ENCODE data around the gene KRT6A.

The KRT6A gene

DNA sequence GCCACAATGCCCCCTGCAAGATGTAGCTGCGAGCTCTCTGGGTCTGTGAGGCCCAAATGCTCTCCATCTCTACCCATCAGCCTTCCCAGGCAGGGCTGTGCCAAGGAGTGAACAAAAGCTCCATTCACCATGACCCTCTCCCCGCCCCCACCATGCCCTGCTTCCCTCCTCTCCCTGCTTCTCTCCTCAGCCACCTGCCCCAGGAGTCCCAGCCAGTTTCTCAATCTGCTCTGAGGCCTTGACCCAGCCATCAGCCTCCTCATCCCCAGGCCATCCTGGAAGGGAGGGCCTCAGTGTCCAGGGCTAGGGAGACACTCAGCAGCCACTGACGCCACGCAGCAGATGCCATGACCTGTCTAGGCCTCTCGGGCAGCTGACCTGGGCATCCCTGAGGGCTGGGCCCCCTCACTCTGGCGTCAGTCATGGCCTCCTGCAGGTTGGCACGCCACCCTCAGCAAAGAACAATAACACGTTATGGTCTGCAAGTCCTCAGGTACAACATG, 35.6 kb upstream of the KRT6A start:
- H3K36me3 ChIP-seq (ENCODE audit: control insufficient read depth, low read length): no peaks in the 10 kb centered on the region
- no peaks in the 10 kb centered on the region for H3K27me3 ChIP-seq (ENCODE audit: control insufficient read depth, low read length)
- H3K27ac ChIP-seq (ENCODE audit: low read depth, low read length): no peak overlapping the region
- H3K9me3 ChIP-seq (ENCODE audit: control insufficient read depth, insufficient read depth, low read length): no peaks in the 10 kb centered on the region
- no peaks in the 10 kb centered on the region for H4K20me1 ChIP-seq (ENCODE audit: control insufficient read depth, insufficient read depth, low read depth, low read length)
- no peak overlapping the region for H3K4me2 ChIP-seq (ENCODE audit: low read length)
- no peaks in the 10 kb centered on the region for H3F3A ChIP-seq (ENCODE audit: control insufficient read depth, insufficient read depth)
- H3K4me1 ChIP-seq (ENCODE audit: control insufficient read depth, low read length): no peaks in the 10 kb centered on the region
- no peaks in the 10 kb centered on the region for H3K9me2 ChIP-seq (replicated peaks; ENCODE audit: control insufficient read depth, low read length)
- no peaks in the 10 kb centered on the region for H3K79me2 ChIP-seq (ENCODE audit: control insufficient read depth, low read length)
- H3K4me3 ChIP-seq (ENCODE audit: low read length): no peak overlapping the region
- TF ChIP-seq, protein P1, sequence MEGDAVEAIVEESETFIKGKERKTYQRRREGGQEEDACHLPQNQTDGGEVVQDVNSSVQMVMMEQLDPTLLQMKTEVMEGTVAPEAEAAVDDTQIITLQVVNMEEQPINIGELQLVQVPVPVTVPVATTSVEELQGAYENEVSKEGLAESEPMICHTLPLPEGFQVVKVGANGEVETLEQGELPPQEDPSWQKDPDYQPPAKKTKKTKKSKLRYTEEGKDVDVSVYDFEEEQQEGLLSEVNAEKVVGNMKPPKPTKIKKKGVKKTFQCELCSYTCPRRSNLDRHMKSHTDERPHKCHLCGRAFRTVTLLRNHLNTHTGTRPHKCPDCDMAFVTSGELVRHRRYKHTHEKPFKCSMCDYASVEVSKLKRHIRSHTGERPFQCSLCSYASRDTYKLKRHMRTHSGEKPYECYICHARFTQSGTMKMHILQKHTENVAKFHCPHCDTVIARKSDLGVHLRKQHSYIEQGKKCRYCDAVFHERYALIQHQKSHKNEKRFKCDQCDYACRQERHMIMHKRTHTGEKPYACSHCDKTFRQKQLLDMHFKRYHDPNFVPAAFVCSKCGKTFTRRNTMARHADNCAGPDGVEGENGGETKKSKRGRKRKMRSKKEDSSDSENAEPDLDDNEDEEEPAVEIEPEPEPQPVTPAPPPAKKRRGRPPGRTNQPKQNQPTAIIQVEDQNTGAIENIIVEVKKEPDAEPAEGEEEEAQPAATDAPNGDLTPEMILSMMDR (IDR thresholded peaks at IDR 0.05; ENCODE audit: low read depth, low read length, poor library complexity, severe bottlenecking): no peak
- TF ChIP-seq EZH2phosphoT487 (IDR thresholded peaks at IDR 0.05; ENCODE audit: borderline replicate concordance, low read length): no peak

- Histone ChIP-seq H3K4me3 (ENCODE audit: low read length) (no peak overlapping the region), H3K9me3 (ENCODE audit: control insufficient read depth, insufficient read depth, low read length) (no peaks in the 10 kb centered on the region), H3F3A (ENCODE audit: control insufficient read depth, insufficient read depth) (no peaks in the 10 kb centered on the region), H3K27ac (ENCODE audit: low read depth, low read length) (no peak overlapping the region), H3K79me2 (ENCODE audit: control insufficient read depth, low read length) (no peaks in the 10 kb centered on the region), H3K4me2 (ENCODE audit: low read length) (no peak overlapping the region), H4K20me1 (ENCODE audit: control insufficient read depth, insufficient read depth, low read depth, low read length) (no peaks in the 10 kb centered on the region), H3K9me2 (replicated peaks; ENCODE audit: control insufficient read depth, low read length) (no peaks in the 10 kb centered on the region), H3K36me3 (ENCODE audit: control insufficient read depth, low read length) (no peaks in the 10 kb centered on the region), H3K4me1 (ENCODE audit: control insufficient read depth, low read length) (no peaks in the 10 kb centered on the region), H3K27me3 (ENCODE audit: control insufficient read depth, low read length) (no peaks in the 10 kb centered on the region)
- no peak for TF ChIP-seq EZH2phosphoT487 (IDR thresholded peaks at IDR 0.05; ENCODE audit: borderline replicate concordance, low read length)
- TF ChIP-seq, protein P1 (IDR thresholded peaks at IDR 0.05; ENCODE audit: low read depth, low read length, poor library complexity, severe bottlenecking): no peak
Observed at GRCh38 chr12:52527121-52527800, 34.2 kb upstream of the KRT6A start.

DNA sequence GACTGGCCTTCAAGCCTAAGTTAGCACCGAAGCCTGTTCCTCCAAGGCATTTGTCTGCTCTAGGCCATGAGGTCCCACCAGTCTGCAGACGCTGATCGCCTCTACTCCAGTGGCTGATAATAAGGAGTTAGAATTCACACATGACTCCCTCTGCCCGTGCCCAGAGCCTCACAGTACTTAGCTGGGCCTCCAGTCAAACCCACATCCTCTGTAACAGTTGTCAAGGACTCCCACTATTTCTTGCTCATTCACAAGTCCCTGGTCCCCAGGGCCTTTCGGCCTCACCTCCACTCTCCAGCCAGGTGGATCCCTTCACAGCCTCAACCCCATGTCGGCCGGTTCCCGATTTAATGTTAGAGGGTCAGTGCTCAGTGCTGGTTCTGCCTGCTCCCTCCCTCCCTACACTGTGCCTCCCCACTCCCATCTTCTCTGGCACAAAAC, 33.5 kb upstream of the KRT6A start:
- Histone ChIP-seq H3K79me2 (ENCODE audit: control insufficient read depth, low read length) (no peaks in the 10 kb centered on the region), H3K36me3 (ENCODE audit: control insufficient read depth, low read length) (no peaks in the 10 kb centered on the region), H3K4me1 (ENCODE audit: control insufficient read depth, low read length) (no peaks in the 10 kb centered on the region), H3K4me3 (ENCODE audit: low read length) (no peak overlapping the region), H3K4me2 (ENCODE audit: low read length) (no peak overlapping the region), H3K9me2 (replicated peaks; ENCODE audit: control insufficient read depth, low read length) (no peaks in the 10 kb centered on the region), H4K20me1 (ENCODE audit: control insufficient read depth, insufficient read depth, low read depth, low read length) (no peaks in the 10 kb centered on the region), H3F3A (ENCODE audit: control insufficient read depth, insufficient read depth) (no peaks in the 10 kb centered on the region), H3K9me3 (ENCODE audit: control insufficient read depth, insufficient read depth, low read length) (no peaks in the 10 kb centered on the region), H3K27ac (ENCODE audit: low read depth, low read length) (no peak overlapping the region), H3K27me3 (ENCODE audit: control insufficient read depth, low read length) (no peaks in the 10 kb centered on the region)
- TF ChIP-seq, protein P1 (IDR thresholded peaks at IDR 0.05; ENCODE audit: low read depth, low read length, poor library complexity, severe bottlenecking): no peak
- no peak for TF ChIP-seq EZH2phosphoT487 (IDR thresholded peaks at IDR 0.05; ENCODE audit: borderline replicate concordance, low read length)
